Muscle layer of duodenum (tissue), 2 donors: Measurements from ENCODE around the gene CYTH3.

Experiments
- H3K27ac ChIP-seq: one replicate; pipeline ENCODE4 v1.7.0; 2013; ENCODE audit warnings: mild to moderate bottlenecking, low read length
- H3K27me3 ChIP-seq: one replicate; pipeline ENCODE4 v1.7.0; 2013; ENCODE audit warnings: low read depth, mild to moderate bottlenecking, control low read depth, low read length
- H3K36me3 ChIP-seq, 2 donors: one replicate each; pipeline ENCODE4 v1.7.0; 2013; ENCODE audit warnings: low read length in 2 of 2, control low read depth in 1 of 2, mild to moderate bottlenecking in 1 of 2; ENCODE audit not compliant: insufficient read depth in 2 of 2, control insufficient read depth in 1 of 2
- H3K4me1 ChIP-seq, 2 donors: one replicate each; pipeline ENCODE4 v1.7.0; 2013; ENCODE audit warnings: low read length in 2 of 2, mild to moderate bottlenecking in 2 of 2, control low read depth in 1 of 2, moderate library complexity in 1 of 2; ENCODE audit not compliant: insufficient read depth in 2 of 2, control insufficient read depth in 1 of 2
- H3K4me3 ChIP-seq, 2 donors: one replicate each; pipeline ENCODE4 v1.7.0; 2013; ENCODE audit warnings: low read length in 2 of 2, low read depth in 1 of 2, mild to moderate bottlenecking in 1 of 2
- H3K9me3 ChIP-seq, 2 donors: one replicate each; pipeline ENCODE4 v1.7.0; 2013; ENCODE audit warnings: low read length in 2 of 2, control low read depth in 1 of 2, mild to moderate bottlenecking in 1 of 2; ENCODE audit not compliant: control insufficient read depth in 1 of 2
- donor health status: healthy.

CYTH3 gene

DNA sequence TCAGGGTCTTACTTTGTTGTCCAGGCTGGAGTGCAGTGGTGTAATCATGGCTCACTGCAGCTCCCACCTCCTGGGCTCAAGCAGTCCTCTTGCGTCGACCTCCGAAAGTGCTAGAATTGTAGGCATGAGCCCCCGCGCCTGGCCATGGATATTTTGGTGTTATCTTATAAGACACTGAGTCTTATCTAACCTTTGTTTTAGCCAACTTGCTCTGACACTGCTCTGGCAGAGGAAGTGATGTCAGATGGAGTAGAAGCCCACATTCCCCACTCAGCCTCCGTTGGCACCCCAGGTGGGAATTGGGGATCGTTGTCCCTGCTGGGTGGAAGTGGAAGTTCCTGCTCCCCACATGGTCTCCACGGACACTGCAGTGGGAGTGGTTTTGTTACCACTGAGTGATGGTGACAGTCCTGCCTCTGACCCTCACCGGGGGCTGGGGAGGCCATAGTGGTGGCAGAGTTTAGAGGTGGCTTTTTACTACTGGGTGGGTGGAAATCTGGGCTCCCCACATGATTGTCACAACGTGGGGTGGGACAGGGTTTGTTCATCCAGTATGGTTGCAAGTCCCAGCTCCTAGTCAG is 142.3 kb downstream of the CYTH3 start:
- Histone ChIP-seq H3K36me3 (peaks cover 10 to 31% of the 10 kb centered on the region in 2 donors), H3K4me1 (no peaks in the 10 kb centered on the region), H3K27ac (no peak overlapping the region), H3K27me3 (no peaks in the 10 kb centered on the region), H3K9me3 (no peaks in the 10 kb centered on the region), H3K4me3 (no peak overlapping the region)

DNA sequence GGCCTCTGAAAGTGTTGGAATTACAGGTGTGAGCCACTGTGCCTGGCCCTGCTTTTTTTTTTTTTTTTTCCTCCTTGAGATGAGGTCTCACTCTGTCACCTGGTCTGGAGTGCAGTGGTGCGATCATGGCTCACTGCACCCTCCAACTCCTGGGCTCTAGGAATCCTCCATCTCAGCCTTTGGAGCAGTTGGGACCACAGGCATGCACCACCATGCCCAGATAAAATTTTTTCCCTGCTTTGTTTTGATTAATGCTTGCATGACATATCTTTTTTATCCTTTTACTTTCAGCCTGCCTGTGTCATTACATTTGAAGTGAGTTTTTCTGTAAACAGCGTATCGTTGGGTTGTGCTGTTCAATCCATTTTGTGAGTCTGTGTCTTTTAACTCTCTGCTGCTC is 144.2 kb downstream of the CYTH3 start:
- no peaks in the 10 kb centered on the region for H3K9me3 ChIP-seq
- no peak overlapping the region for H3K27ac ChIP-seq
- peaks cover 7 to 22% of the 10 kb centered on the region in 2 donors for H3K36me3 ChIP-seq

GRCh38 chr7:6127110-6127490 is 145.3 kb downstream of the CYTH3 start:
- Histone ChIP-seq H3K4me3 (no peak overlapping the region), H3K27me3 (no peaks in the 10 kb centered on the region), H3K36me3 (peaks cover 7 to 28% of the 10 kb centered on the region in 2 donors), H3K27ac (no peak overlapping the region), H3K4me1 (no peaks in the 10 kb centered on the region), H3K9me3 (no peaks in the 10 kb centered on the region)

More for the DNA sequence above, 144.2 kb downstream of the CYTH3 start:
- H3K4me3 ChIP-seq: no peak overlapping the region
- no peaks in the 10 kb centered on the region for H3K4me1 ChIP-seq
- no peaks in the 10 kb centered on the region for H3K27me3 ChIP-seq

DNA sequence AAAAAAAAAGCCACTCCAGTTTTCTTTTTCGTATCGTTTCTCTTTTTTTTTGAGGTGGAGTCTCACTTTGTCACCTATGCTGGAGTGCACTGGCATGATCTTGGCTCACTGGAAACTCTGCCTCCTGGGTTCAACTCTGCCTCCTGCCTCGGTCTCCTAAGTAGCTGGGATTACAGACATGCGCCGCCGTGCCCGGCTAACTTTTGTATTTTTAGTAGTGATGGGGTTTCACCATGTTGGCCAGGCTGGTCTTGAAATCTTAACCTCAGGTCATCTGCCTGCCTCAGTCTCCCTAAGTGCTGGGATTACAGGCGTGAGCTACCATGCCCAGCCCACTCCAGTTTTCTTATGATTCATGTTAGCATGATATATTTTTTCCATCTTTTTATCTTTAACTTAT is 148.6 kb downstream of the CYTH3 start:
- Histone ChIP-seq H3K9me3 (peaks cover 6 to 7% of the 10 kb centered on the region in 2 donors), H3K4me1 (no peaks in the 10 kb centered on the region), H3K27me3 (no peaks in the 10 kb centered on the region), H3K4me3 (no peak overlapping the region), H3K36me3 (peaks cover 7 to 46% of the 10 kb centered on the region in 2 donors), H3K27ac (no peak overlapping the region)

GRCh38 chr7:6121141-6121540 is 151.3 kb downstream of the CYTH3 start:
- H3K4me1 ChIP-seq: no peaks in the 10 kb centered on the region
- H3K4me3 ChIP-seq: no peak overlapping the region
- peaks cover 6 to 7% of the 10 kb centered on the region in 2 donors for H3K9me3 ChIP-seq
- peaks cover 19 to 51% of the 10 kb centered on the region in 2 donors for H3K36me3 ChIP-seq
- H3K27ac ChIP-seq: no peak overlapping the region
- no peaks in the 10 kb centered on the region for H3K27me3 ChIP-seq

DNA sequence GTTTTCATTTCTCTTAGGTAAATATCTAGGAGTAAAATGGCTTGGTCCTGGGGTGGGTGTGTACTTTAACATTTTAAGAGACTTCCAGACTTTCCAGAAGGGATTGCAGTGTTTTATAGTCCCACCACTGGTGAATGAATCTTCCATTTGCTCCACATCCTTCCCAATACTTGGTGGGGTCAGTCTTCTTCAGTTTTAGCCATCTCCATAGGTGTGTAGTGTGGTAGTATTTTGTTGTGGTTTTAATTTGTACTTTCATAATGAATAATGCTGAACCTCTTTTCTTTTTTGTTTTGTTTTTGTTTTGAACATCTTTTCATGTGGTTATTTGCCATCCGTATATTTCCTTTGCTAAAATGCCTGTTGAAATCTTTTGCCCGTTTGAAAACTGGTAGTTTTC is 154.9 kb downstream of the CYTH3 start:
- no peak overlapping the region for H3K4me3 ChIP-seq
- H3K27me3 ChIP-seq: no peaks in the 10 kb centered on the region
- no peaks in the 10 kb centered on the region for H3K4me1 ChIP-seq
- H3K9me3 ChIP-seq: peaks cover 6 to 7% of the 10 kb centered on the region in 2 donors
- peaks cover 27 to 64% of the 10 kb centered on the region in 2 donors for H3K36me3 ChIP-seq
- H3K27ac ChIP-seq: no peak overlapping the region

- peaks cover 25 to 53% of the 10 kb centered on the region in 2 donors for H3K36me3 ChIP-seq
- H3K27ac ChIP-seq: no peak overlapping the region
- H3K27me3 ChIP-seq: no peaks in the 10 kb centered on the region
- H3K9me3 ChIP-seq: peaks cover 3 to 4% of the 10 kb centered on the region in 2 donors
- H3K4me1 ChIP-seq: no peaks in the 10 kb centered on the region
- no peak overlapping the region for H3K4me3 ChIP-seq
Observed at GRCh38 chr7:6116211-6116610, 156.2 kb downstream of the CYTH3 start.
